Activated CD4-positive, alpha-beta T cell treated with anti-CD3 and anti-CD28 coated beads for 36 hours (primary cell): ENCODE measurements around the gene MAML3. TPM values are rescaled to one million over a fixed set of nuclear protein-coding genes. Genes with fewer than 3 reads are reported as not detected.

Source experiments
- ATAC-seq: fragments of 200-7000 bp; cut with Tn5 transposase; one replicate; pipeline ENCODE4 v1.10.0; 2021; ENCODE audit warnings: mild to moderate bottlenecking, moderate library complexity
- CTCF ChIA-PET: fragments of 350-600 bp; sonication (Branson Sonifier 250); formaldehyde crosslinking; loops from one replicate; lab custom pipeline; 2021; ENCODE audit warnings: antibody characterized with exemption; lab: Charles Lee
- POLR2A ChIA-PET: fragments of 350-600 bp; sonication (Branson Sonifier 250); formaldehyde crosslinking; loops from one replicate; lab custom pipeline; 2021; ENCODE audit warnings: antibody characterized with exemption, inconsistent platforms; lab: Charles Lee
- DNase-seq: peaks from one replicate; pipeline ENCODE4 v3.0.0-alpha.2; 2020
- H3K27ac Mint-ChIP-seq: one replicate; pipeline ENCODE4 v1.8.0; 2021; ENCODE audit warnings: mixed read lengths
- H3K27me3 Mint-ChIP-seq: one replicate; pipeline ENCODE4 v1.8.0; 2021; ENCODE audit warnings: mixed read lengths
- H3K36me3 Mint-ChIP-seq: one replicate; pipeline ENCODE4 v1.8.0; 2021; ENCODE audit warnings: low read depth, mixed read lengths
- H3K4me1 Mint-ChIP-seq: one replicate; pipeline ENCODE4 v1.8.0; 2021; ENCODE audit warnings: mixed read lengths
- H3K4me3 Mint-ChIP-seq: one replicate; pipeline ENCODE4 v1.8.0; 2021; ENCODE audit warnings: mild to moderate bottlenecking, moderate library complexity, mixed read lengths
- H3K9me3 Mint-ChIP-seq: one replicate; pipeline ENCODE4 v1.8.0; 2021; ENCODE audit warnings: low read depth, mixed read lengths
- intact Hi-C, 2 experiments: fragments of 100-400 bp; cut with DNase I in 1 of 2; cut with micrococcal nuclease in 1 of 2; formaldehyde crosslinking; loops; one replicate each; pipeline versions ENCODE4 v1.14.2 to v1.15.1; 2022 to 2024; cut with DNase I, micrococcal nuclease
- total RNA-seq, 2 experiments: library from RNA; stranded (reverse); gene quantifications; one replicate each; pipeline ENCODE4 v1.2.3, GENCODE V29; 2021

Gene MAML3
- total RNA-seq, 2 experiments from 2014 or later, result 1.6 to 1.9 TPM

DNA sequence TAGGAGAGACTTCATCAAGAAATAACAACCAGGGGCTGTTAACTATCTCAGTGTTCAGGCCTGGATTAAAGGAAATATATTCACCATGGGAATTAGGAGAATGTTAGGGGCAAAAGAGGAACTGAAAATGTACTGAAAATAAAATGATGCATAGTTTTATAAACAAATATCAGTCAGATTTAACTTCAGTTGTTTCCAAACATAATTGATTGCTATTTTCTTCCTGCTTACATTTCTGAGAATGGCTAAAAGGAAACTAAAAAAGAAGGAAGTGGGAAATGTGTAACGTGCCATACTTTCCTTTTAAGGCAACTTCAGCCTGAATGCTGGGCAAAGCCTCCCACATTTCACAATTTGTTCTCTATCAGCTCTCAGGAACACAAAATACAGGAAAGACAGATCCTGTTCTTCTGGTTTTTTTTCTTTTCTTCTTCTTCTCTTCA, 178.1 kb downstream of the MAML3 start:
- POLR2A ChIA-PET, result no interaction called here
- intact Hi-C loops, result no loop called here

DNA sequence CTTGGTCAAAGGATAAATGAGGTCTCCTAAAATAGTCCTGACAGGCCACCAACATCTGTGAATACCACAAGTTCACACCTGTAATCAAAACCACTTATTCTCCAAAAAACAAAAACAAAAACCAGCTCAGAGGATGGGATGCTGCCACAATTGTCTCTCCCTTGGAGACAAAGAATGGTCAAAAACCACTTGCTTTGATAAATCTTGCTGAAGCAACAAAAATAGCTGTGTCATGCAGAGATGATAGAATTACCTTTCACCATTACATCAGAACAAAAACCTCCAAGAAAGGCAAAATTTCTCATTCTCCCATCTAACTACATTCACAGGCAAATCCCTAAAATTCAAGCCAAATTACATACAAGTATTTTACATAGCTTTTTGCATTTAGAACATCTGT, 180.4 kb downstream of the MAML3 start:
- ATAC-seq (no peak), DNase-seq (no peak)
- Mint-ChIP-seq H3K27me3 (no peaks in the 10 kb centered on the region), H3K4me3 (no peak overlapping the region), H3K36me3 (no peaks in the 10 kb centered on the region), H3K4me1 (peaks cover 15% of the 10 kb centered on the region), H3K9me3 (no peaks in the 10 kb centered on the region), H3K27ac (no peak overlapping the region)
- intact Hi-C loops, result no loop called here
- ChIA-PET CTCF (interaction anchor here (0.8 kb wide), 2 partner anchors 115 to 212 kb away, joined by 3 to 9 read pairs; no protein-coding TSS in a partner anchor), POLR2A (no interaction called here)

More for the DNA sequence above, 178.1 kb downstream of the MAML3 start:
- no peak overlapping the region for H3K27ac Mint-ChIP-seq
- H3K4me3 Mint-ChIP-seq, result no peak overlapping the region
- DNase-seq (no peak), ATAC-seq (no peak)
- peaks cover 28% of the 10 kb centered on the region for H3K4me1 Mint-ChIP-seq
- H3K9me3 Mint-ChIP-seq, result no peaks in the 10 kb centered on the region
- no peaks in the 10 kb centered on the region for H3K27me3 Mint-ChIP-seq
- CTCF ChIA-PET, result interaction anchor here (1.2 kb wide), 1 partner anchor 17 kb away, joined by 3 read pairs; no protein-coding TSS in a partner anchor
- no peaks in the 10 kb centered on the region for H3K36me3 Mint-ChIP-seq

DNA sequence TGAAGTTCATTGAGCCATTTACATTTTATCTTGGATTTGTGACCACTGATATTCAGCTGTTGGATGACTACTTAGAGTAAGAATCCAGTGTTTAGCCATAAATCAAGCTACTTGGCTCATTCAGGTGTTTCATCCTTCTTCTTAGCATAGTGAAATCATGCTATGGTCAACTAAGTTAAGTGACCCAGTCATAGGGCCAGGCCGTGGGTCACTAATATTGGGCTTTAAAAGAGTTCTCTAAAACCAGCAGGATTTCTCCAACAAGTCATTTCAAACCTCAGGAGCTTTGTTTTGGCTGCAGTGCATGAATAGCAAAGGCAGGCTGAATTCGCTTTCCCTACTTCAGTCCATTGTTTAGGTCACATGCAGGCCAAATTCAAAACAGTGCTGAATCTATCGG, 181.0 kb downstream of the MAML3 start:
- intact Hi-C loops, result no loop called here
- H3K4me1 Mint-ChIP-seq, result peaks cover 10% of the 10 kb centered on the region
- no peaks in the 10 kb centered on the region for H3K36me3 Mint-ChIP-seq
- H3K4me3 Mint-ChIP-seq, result no peak overlapping the region
- ChIA-PET POLR2A (no interaction called here), CTCF (interaction anchor here (0.8 to 1.0 kb wide), 2 partner anchors 114 to 356 kb away, joined by 3 to 9 read pairs; no protein-coding TSS in a partner anchor)
- H3K27me3 Mint-ChIP-seq, result no peaks in the 10 kb centered on the region
- DNase-seq (no peak), ATAC-seq (no peak)
- no peaks in the 10 kb centered on the region for H3K9me3 Mint-ChIP-seq
- H3K27ac Mint-ChIP-seq, result no peak overlapping the region

DNA sequence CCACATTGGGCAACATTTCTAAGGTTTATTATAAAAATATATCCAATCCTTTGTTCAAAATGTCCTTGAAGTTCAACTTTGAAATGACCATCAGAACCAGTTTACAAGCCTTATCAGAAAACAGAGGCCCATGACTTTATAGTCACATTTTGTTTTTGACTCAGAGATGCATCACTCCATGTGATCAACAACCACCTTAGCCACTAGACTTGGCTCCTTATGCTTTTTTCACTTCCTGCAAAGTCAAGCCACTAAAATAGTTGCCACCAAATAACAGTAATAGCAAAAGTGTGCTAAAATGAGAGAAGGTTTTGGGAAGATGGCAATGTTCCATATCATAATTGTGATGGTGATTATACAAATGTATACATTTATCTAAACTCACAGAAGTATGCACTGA, 181.7 kb downstream of the MAML3 start:
- peak; percentile 51 for ATAC-seq
- H3K27me3 Mint-ChIP-seq, result no peaks in the 10 kb centered on the region
- H3K4me3 Mint-ChIP-seq, result no peak overlapping the region
- ChIA-PET POLR2A (no interaction called here), CTCF (interaction anchor here (1.0 kb wide), 1 partner anchor 356 kb away, joined by 3 read pairs; no protein-coding TSS in a partner anchor)
- DNase-seq, result no peak
- intact Hi-C loops, result no loop called here
- H3K36me3 Mint-ChIP-seq, result no peaks in the 10 kb centered on the region
- peaks cover 8% of the 10 kb centered on the region for H3K4me1 Mint-ChIP-seq
- H3K9me3 Mint-ChIP-seq, result no peaks in the 10 kb centered on the region
- H3K27ac Mint-ChIP-seq, result no peak overlapping the region

DNA sequence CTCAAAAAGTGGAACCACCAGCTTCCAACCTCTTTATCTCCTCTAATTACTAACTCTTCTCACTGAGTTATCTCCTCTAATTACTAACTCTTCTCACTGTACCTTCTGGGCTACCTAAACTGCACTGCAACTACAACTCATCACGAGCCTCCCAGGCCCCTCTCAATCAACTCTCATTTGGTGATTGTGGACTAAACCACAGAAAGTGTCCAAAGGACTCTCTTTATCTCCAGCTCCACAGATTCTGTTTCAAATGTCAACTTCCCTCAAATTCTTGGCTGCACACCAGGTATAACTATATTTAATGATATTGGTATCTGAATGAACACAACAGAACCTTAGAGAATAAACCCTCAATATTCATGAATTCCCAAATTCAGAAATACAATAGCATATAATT, 182.9 kb downstream of the MAML3 start:
- DNase-seq (no peak), ATAC-seq (no peak)
- Mint-ChIP-seq H3K9me3 (no peaks in the 10 kb centered on the region), H3K4me3 (no peak overlapping the region), H3K36me3 (no peaks in the 10 kb centered on the region), H3K4me1 (peaks cover 7% of the 10 kb centered on the region), H3K27me3 (no peaks in the 10 kb centered on the region), H3K27ac (no peak overlapping the region)
- POLR2A ChIA-PET, result no interaction called here
- CTCF ChIA-PET, result interaction anchor here (0.5 to 1.6 kb wide), 2 partner anchors 11 to 275 kb away, joined by 4 read pairs; no protein-coding TSS in a partner anchor
- intact Hi-C loops, result no loop called here

DNA sequence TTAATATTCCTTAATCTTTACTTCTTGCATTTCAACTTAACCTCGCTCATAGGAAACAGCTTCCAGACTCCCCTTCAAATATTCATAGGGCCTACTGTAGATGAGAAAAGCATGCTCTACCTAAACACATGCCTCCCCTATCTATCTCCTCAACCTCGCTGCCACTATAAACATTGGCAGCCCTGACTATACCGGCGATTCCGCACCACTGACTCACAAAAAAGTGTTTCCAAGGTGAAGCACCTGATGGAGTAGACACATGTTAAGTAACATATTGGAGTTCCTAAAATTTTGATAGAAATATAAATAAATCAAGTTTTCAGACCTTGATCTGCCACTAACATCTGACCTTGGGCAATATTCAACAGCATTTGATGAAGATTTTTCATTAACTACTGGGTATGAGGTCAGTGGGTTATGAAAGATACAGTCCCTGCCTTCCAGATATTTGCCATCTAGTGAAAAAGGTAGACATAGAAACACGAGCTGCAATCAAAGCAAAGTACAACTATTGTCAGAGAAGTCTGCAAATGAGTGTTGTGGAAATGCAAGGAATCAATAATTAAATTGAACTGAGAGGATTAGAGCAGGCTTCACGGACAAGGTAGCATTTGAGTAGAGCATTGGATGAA, 184.2 kb downstream of the MAML3 start:
- CTCF ChIA-PET, result interaction anchor here (1.6 kb wide), 1 partner anchor 10 kb away, joined by 4 read pairs; no protein-coding TSS in a partner anchor
- Mint-ChIP-seq H3K27me3 (no peaks in the 10 kb centered on the region), H3K9me3 (no peaks in the 10 kb centered on the region), H3K4me1 (no peaks in the 10 kb centered on the region), H3K27ac (no peak overlapping the region), H3K4me3 (no peak overlapping the region), H3K36me3 (no peaks in the 10 kb centered on the region)
- DNase-seq (no peak), ATAC-seq (no peak)
- intact Hi-C loops, result no loop called here
- POLR2A ChIA-PET, result interaction anchor here (0.6 kb wide), 1 partner anchor 26 kb away, joined by 3 read pairs; no protein-coding TSS in a partner anchor

DNA sequence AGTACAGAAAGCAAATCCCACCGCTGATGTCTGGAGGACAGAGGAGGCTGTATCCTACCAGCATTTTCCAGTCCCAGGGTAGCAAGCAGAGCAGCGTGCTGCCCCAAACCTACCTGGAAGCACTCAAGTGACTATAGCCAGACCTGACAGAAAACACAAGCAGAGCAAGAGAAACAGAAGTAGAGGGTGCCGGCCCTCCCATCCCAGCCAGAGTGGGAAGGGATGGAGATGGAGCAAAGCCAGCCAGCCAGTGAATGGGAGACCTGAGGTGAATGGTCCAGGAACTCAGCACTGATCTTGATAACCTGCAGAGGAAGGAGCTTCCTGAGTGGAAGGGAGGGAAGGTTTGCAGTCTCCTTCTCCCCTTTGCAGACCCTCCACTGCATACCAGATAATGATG, 185.2 kb downstream of the MAML3 start:
- intact Hi-C loops, result no loop called here
- Mint-ChIP-seq H3K36me3 (no peaks in the 10 kb centered on the region), H3K27me3 (no peaks in the 10 kb centered on the region), H3K4me1 (no peaks in the 10 kb centered on the region), H3K27ac (no peak overlapping the region), H3K9me3 (no peaks in the 10 kb centered on the region), H3K4me3 (no peak overlapping the region)
- ATAC-seq (no peak), DNase-seq (no peak)
- ChIA-PET CTCF (no interaction called here), POLR2A (no interaction called here)

DNA sequence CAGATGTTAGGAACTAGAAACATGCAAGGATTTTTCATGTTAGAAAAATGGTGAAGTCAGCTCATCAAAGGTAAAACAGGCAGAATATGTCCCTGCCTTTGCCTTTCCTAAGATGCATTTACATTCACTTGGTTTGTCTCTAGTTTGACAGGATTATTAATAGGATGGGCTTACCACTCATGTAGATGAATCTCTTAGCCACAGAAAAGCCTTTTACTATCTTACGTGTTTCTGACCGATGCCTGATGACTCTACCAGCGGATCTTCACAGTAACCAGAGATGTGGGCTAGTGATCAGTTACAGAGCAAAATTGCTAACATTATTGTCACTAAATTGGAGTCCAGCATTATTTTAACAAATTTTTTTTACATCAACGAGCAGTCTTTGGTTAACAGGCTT, 187.6 kb downstream of the MAML3 start:
- ATAC-seq (no peak), DNase-seq (no peak)
- Mint-ChIP-seq H3K4me1 (no peaks in the 10 kb centered on the region), H3K9me3 (no peaks in the 10 kb centered on the region), H3K27ac (no peak overlapping the region), H3K4me3 (no peak overlapping the region), H3K27me3 (no peaks in the 10 kb centered on the region), H3K36me3 (no peaks in the 10 kb centered on the region)
- intact Hi-C loops, result no loop called here
- POLR2A ChIA-PET, result no interaction called here
- CTCF ChIA-PET, result no interaction called here

DNA sequence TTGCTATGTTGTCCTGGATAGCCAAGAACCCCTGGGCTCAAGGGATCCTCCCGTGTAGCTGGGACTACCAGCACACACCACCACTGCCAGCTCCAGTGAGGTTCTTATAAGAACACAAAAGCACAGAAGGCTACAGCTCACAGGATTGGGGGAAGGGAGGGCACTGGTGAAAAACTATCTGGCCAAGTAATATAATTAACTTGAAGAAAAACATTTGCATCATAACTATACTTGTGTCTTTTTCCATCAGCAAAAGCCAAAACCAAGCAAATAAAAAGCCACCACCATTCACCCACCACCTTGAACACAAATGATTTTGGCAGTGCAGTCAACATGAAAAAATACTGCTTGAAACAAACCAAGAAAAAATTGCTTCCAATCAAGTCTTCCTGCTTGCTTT, 188.2 kb downstream of the MAML3 start:
- CTCF ChIA-PET, result interaction anchor here (0.9 kb wide), 1 partner anchor 35 kb away, joined by 4 read pairs; no protein-coding TSS in a partner anchor
- Mint-ChIP-seq H3K9me3 (no peaks in the 10 kb centered on the region), H3K27ac (no peak overlapping the region), H3K4me3 (no peak overlapping the region), H3K36me3 (no peaks in the 10 kb centered on the region), H3K27me3 (peaks cover 1% of the 10 kb centered on the region), H3K4me1 (no peaks in the 10 kb centered on the region)
- DNase-seq (no peak), ATAC-seq (no peak)
- intact Hi-C loops, result no loop called here
- POLR2A ChIA-PET, result no interaction called here

DNA sequence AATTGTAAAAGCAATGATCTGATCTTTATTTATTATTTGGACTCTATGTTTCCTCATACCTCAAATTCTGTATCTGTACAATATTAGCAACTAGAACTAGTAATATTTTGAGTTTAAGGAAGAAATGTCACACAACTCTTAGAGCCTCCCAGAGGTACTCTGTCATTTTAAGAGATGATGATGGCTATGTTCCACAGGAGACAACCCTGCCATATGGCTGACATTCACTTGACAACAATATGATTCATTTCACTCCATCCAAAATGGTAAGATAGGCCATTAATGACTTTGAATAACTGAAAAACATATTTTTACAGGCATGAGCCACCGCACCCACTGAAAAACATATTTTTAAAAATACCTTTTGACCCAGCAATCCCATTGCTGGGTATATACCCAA, 190.3 kb downstream of the MAML3 start:
- POLR2A ChIA-PET, result no interaction called here
- no peaks in the 10 kb centered on the region for H3K4me1 Mint-ChIP-seq
- H3K36me3 Mint-ChIP-seq, result no peaks in the 10 kb centered on the region
- no peak overlapping the region for H3K27ac Mint-ChIP-seq
- H3K9me3 Mint-ChIP-seq, result no peaks in the 10 kb centered on the region
- CTCF ChIA-PET, result interaction anchor here (0.6 kb wide), 1 partner anchor 229 kb away, joined by 3 read pairs; no protein-coding TSS in a partner anchor
- DNase-seq, result no peak
- H3K27me3 Mint-ChIP-seq, result peaks cover 1% of the 10 kb centered on the region
- intact Hi-C loops, result no loop called here
- H3K4me3 Mint-ChIP-seq, result no peak overlapping the region
- peak; percentile 33 for ATAC-seq

DNA sequence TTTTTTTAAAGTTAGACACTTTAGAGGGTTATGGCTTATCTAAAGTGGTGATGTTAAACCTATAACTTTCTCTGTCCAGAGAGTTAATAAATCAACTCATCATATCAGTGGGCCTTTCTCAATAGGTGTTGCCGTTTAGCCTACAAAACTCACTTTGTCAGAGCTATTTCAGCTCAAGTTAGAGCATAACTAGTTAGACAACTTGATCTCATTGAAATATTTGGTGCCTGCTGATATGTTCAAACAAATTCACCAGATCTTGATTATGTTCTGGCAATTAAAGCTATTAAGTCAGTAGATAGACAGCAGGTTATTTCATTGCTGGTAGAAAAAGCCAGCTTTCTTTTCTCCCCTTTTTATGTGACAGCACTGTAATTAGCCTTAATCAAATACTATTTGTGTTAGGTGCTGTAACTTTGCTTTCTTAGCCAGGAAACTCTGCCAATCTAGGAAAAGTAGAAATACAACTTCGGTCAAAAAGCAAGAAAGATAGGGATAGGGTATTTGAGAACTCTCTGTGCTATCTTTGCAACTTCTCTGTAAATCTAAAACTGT, 191.8 kb downstream of the MAML3 start:
- Mint-ChIP-seq H3K27ac (no peak overlapping the region), H3K27me3 (peaks cover 1% of the 10 kb centered on the region), H3K4me3 (no peak overlapping the region), H3K9me3 (no peaks in the 10 kb centered on the region), H3K36me3 (no peaks in the 10 kb centered on the region), H3K4me1 (no peaks in the 10 kb centered on the region)
- CTCF ChIA-PET, result interaction anchor here (0.6 kb wide), 1 partner anchor 207 kb away, joined by 3 read pairs; no protein-coding TSS in a partner anchor
- no peak for DNase-seq
- ATAC-seq, result no peak
- intact Hi-C loops, result no loop called here
- POLR2A ChIA-PET, result interaction anchor here (0.6 kb wide), 1 partner anchor 16 kb away, joined by 3 read pairs; no protein-coding TSS in a partner anchor
